Stromal cell of bone marrow (primary cell): ENCODE measurements around the gene INTS15.
"Not testable (repeated sequence)": the region's sequence is repeated elsewhere in the genome, so short reads cannot be mapped to it uniquely, and the experiment has no call there.

Experiments used
- DNase-seq: peaks from one replicate; pipeline ENCODE4 v3.0.0-alpha.2; 2012; ENCODE audit warnings: low read depth

Gene INTS15

DNA sequence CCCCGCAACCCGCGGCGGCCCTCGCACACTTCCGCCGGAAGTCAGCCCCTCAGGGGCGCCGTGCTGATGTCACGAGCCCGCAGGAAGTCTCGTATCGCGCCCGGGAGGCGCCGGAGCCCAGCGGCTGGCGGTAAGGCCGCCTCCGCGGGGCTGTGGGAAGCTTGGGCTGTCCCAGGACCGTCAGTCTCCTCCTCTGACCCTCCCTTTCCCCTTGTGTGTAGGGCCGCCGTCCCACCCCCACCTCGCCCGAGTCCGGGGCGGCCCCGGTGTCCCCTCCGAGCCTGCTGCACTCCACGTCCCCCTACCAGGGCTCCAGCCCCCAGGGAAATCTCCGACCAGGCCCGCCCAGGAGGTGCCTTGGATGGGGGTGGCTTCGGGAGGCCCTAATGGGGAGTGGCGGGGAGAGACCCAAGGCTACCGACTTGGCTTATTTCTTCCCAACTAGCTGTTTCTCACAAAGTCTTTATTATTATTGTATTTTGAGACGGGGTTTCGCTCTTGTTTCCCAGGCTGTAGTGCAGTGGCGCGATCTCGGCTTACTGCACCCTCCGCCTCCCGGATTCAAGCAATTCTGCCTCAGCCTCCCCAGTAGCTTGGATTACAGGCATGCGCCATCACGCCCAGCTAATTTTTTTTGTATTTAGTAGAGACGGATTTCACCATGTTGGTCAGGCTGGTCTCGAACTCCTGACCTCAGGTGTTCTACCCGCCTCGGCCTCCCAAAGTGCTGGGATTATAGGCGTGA lies 12.3 kb upstream of the INTS15 start, which contains the start of gene ZDHHC4:
Gene ZDHHC4, plus strand, starts transcription at position 86 of the 745 bp plus-strand sequence. CDS start 3,108 bp downstream, outside the sequence.
- DNase-seq: peak; percentile 67

DNA sequence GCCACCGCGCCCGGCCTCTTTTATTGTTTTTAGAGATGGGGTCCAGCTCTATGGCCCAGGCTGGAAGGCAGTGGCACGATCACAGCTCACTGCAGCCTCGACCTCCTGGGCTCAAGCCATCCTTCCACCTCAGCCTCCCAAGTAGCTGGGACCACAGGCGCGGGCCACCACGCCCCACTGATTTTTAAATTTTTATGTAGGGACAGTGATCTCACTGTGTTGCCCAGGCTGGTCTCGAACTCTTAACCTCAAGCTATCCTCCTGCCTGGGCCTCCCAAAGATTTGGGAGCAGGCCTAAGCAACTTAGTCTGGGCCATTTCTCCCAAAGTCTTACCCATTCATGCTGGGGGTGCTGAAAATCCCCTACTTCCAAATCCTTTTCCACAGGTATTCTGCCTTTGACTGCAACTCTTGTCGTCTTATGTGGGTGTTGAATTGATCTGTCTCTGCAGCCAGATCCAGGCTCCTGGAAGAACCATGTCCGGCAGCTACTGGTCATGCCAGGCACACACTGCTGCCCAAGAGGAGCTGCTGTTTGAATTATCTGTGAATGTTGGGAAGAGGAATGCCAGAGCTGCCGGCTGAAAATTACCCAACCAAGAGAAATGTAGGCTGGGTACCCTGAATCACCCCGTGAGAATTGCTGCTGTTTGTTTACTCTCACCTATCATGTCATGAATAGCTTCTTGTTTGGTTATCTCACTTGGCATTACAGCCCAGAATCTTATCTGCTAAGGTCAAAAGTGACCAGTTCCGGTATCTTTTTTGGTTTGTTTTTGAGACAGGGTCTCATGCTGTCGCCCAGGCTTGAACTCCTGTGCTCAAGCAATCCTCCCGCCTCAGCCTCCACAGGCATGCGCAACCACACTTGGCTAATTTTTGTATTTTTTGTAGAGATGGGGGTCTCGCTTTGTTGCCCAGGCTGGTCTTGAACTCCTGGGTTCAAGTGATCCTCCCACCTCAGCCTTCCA lies 11.4 kb upstream of the INTS15 start:
- DNase-seq: no peak

DNA sequence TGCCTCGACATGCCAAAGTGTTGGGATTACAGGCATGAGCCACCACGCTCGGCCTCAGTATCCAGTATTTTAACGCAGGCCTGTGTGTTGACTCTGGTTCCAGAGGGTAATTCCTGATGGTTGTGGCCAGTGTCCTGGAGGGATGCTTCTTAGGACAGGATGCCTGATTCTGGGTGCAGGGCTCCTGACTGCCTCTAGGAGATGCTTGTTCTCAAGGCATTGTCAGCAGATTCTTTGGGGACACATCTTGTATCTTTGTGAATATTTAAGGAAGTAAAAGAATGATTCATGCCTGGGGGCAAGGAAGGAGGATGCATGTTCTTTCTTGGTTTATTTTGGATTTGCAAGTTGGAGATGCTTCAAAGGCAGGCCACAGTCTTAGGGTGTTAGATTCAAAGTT lies 10.4 kb upstream of the INTS15 start:
- DNase-seq: no peak

DNA sequence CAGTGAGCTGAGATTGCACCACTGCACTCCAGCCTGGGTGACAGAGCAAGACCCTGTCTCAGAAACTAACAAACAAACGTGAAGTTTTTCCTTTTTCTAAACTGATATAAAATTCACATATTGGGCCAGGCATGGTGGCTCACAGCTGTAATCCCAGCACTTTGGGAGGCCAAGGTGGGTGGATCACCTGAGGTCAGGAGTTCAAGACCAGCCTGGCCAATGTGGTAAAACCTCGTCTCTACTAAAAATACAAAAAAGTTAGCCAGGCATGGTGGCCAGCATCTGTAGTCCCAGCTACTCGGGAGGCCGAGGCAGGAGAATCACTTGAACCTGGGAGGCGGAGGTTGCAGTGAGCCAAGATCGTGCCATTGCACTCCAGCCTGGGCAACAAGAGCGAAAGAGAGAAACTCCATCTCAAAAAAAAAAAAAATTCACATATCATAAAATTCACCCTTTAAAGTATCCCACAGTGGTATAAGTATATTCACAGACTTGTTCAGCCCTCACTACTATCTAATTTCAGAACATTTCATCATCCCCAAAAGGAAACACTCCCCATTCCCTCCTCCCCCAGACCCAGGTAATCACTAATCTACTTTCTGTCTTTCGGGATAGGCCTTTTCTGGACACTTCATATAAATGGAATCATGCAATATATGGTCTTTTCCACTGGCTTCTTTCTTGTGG lies 3.9 kb upstream of the INTS15 start:
- DNase-seq: not testable (repeated sequence)

DNA sequence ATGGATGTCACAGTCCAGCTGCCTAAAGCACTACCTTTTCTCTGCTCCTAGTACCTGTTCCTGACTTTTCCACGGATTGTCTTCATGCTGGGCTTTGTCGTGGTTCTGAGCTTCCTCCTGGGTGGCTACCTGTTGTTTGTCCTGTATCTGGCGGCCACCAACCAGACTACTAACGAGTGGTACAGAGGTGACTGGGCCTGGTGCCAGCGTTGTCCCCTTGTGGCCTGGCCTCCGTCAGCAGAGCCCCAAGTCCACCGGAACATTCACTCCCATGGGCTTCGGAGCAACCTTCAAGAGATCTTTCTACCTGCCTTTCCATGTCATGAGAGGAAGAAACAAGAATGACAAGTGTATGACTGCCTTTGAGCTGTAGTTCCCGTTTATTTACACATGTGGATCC lies 1.3 kb upstream of the INTS15 start:
- DNase-seq: no peak

DNA sequence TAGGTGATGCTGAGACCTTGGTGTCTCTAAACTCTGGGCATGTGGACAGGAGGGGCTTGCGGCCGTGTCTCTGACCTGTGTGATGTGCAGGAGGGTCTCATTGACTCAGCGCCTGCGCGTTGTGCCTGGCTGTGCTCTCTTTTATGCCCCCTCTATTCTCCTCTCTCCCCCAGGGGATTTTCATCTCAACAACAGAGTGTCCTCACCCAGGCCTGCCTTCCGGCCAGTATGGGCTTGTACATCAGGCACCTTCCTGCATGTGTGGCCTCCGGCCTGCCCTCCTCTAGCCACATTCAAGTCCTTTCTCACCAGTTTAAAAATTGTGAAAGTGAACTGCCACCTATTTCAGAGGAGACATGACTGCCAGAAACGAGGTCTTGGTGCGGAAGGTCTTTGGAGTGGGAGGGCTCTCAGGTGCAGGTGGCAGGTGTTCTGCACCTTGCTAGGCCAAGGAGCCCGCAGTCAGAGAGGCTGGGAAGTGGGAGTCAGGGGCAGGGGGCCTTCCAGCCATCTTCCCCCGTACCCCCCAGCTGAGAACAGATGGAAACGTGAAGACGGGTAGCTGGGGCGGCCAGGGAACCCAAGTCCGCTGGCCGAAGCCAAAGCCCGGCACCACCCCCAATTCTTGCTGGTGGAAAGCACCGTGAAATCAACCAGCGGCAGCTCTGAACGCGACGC lies 531 bp upstream of the INTS15 start:
- DNase-seq: no peak

DNA sequence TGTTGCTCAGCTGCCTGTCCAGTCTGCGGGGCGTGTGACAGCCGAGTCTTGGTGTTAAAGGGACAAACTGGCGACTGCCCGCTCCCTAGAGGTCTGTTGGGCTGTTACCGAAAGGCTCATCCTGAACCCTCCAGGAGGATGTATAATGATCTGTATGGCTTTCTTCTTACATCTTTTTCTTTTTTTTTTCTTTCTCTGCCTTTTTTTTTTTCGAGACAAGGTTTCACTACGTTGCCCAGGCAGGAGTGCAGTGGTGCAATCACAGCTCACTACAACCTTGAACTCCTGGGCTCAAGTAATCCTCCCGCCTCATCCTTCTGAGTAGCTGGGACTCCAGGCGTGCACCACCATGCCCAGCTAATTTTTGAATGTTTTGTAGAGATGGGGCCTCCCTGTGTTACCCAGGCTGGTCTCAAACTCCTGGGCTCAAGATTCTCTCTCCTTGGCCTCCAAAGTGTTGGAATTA lies 857 bp downstream of the INTS15 start:
- DNase-seq: no peak

DNA sequence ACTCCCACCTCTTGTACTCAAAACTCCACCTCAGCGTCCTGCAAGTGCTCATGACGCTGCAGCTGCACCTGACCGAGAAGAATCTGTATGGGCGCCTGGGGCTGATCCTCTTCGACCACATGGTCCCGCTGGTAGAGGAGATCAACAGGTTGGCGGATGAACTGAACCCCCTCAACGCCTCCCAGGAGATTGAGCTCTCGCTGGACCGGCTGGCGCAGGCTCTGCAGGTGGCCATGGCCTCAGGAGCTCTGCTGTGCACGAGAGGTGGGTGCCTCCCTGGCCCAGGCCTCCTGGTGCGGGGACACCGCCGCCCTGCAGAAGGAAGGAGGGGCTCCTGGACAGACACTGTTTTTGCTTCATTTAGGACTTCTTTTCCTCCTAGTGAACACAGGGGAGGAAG lies 10.3 kb downstream of the INTS15 start:
- DNase-seq: no peak

DNA sequence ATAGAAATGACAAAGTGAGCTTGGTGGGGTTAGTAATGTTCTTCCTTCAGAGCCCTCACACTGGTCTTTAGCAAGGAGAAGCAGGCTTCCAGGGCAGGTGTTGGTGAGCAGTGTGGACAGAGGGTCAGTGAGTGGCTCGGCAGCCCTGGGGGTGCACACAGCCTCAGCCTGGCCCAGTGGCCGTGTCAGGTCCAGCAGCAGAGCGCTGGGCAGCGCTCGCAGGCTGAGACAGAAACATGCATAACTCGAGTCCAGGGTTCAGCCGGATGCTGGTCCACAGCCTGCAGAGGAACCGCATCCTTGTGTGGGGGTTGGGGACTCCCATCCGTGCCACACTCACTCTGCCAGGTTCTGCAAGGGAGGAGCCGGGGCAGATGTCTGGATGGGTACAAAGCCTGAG lies 14.6 kb downstream of the INTS15 start:
- DNase-seq: no peak

DNA sequence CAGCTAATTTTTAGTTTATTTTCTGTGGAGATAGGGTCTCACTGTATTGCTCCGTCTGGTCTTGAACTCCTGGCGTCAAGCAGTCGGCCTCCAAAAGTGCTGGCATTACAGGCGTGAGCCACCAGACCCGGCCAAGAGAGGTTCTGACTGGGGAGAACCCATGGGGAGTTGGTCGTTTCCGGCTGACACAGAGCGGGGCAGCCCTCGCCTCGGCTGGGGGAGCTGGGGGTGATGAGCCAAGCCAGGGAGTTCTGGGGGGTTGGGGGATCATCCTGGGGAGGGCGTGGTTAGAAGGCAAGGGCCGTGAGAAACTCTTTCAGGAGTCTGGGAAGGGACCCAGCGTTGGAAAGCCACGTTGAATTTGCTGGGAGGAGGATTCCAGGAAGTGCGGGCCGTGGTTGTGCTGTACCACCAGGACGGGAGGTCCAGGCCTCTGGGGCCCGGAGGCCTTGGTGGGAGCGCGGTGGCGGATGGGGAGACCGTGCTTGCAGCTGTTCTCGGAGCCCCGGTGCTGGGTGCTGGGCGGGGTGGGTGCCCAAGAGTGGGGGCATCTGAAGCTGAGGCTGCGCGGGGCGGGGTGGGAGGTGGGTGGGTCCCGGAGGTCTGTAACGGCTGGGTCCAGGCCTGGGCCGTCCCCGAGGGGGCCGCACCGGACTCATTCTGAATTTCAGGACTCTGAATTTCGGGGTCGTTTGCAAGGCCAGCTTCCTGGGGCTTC lies 17.2 kb downstream of the INTS15 start:
- no peak for DNase-seq

DNA sequence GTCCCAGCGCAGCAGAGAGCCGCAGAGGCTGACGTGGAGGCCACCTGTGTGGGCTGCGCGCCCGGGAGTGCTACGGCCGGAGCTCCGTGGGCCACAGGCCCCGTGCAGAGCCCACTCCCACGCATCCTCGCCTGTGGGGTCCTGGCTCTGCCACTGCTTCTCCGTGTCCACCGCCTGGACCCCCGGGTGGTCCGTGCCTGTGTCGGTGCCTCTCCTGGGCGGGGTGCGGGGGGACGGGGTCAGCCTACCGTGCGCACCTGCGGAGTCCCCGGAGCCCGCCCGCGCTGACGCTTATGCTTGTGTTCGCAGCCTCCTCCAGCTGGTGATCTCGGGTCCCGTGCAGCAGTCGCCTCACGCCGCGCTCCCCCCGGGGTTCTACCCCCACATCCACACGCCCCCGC lies 17.8 kb downstream of the INTS15 start:
- DNase-seq: no peak

DNA sequence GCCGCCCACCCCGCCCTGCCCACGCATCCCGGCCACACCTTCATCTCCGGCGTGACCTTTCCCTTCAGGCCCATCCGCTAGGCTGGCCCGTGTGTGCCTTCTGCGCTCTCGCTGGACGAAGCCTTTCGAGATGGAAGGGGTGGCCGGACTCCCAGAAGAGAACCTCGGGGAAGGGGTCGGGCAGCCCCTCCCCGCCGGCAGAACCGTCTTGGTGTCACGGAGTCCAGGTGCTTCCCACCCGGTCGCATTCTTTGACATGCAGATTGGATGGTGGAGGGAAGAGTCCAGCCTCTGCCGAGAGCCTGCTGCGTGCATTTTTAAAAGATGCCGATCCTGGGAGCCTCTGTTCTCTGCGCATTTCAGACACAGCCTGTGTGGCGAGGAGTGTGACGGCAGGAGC lies 18.3 kb downstream of the INTS15 start:
- no peak for DNase-seq

DNA sequence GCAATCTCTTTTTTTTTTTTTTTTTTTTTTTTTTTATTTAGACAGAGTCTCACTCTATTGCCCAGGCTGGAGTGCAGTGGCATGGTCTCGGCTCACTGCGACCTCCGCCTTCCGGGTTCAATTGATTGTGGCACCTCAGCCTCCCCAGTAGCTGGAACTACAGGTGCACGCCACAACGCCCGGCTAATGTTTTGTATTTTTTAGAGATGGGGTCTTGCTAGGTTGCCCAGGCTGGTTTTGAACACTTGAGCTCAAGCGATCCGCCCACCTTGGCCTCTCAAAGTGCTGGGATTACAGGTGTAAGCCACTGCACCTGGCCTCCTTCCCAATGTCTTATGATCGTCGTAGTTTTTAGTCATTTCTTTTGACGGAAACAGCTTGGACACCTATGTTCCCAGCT lies 19.0 kb downstream of the INTS15 start:
- no peak for DNase-seq

DNA sequence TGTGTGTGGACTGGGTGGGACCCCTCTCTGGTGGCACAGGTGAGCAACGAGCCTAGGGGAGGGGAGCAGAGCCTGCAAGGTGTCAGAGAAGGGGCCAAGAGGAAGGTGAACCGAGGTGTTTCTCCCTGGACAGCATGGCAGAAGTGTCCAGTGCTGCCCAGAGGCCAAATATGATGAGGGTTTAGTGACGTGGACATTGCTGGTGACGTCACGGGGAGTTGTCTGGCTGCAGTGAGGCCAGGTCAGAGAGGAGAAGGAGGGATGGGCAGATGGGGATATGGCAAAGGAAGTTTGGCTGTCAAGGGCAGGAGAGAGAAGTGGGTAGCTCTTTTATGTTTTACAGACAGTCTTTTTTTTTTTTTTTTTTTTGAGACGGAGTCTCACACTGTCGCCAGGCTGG lies 23.0 kb downstream of the INTS15 start:
- no peak for DNase-seq

DNA sequence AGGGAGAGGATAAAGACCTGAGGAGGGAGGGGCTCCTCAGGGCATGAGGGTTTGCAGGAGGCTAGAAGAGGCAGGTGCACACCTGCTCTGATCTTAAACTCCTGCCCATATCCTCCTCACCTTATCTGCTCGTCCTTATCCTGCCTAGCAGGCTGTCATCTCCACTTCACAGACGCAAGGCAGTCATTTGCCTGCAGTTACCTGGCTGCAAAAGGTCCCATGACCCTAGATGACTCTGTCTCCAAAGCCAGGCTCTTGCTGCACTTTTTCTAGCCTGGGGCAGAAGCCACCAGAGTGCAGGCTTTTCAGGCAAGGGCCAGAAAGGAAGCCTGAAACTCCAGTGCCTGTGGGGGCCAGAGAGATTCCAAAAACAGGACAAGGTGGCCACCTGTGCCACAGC lies 23.9 kb downstream of the INTS15 start:
- no peak for DNase-seq

DNA sequence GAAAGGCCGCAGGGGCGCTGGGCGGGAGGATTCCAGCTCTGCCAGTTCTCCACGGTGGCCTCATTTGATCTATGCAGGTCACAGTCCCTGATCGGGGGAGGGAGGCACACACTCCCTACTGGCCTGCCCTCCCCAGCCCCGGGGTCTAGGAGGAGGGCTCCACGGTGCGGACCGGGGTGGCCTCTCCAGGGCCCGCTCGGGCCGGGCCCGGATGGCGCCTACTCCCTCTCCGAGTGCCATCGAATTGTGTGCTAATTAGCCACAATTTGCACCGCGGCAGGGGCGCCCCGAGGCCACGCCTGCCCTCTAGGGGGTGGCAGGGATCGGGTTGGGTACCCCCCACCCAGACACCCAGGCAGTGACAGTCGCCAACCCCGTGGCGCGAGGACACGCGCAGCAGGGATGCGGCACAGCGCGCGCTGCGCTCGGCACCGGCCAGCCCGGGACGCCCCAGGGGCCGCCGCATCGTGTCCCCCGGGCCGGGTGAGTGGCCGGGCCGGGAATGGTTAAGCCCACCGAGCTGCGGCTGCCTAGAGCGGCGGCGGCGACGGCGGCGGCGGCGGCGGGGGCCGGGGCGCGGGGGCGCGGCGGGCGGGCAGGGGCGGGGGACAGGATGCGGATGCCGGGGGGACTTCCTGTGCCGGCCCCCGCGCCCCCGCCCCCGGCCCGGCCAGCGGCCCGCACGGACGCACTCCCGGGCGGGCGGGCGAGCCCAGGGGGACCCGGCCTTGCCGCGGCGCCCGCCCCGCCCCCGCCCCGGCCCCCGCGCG lies 25.3 kb downstream of the INTS15 start, which contains the start of gene ZNF853:
Gene ZNF853, plus strand, starts transcription at position 658 of the 770 bp plus-strand sequence. CDS start 565 bp downstream, outside the sequence.
- DNase-seq: no peak

DNA sequence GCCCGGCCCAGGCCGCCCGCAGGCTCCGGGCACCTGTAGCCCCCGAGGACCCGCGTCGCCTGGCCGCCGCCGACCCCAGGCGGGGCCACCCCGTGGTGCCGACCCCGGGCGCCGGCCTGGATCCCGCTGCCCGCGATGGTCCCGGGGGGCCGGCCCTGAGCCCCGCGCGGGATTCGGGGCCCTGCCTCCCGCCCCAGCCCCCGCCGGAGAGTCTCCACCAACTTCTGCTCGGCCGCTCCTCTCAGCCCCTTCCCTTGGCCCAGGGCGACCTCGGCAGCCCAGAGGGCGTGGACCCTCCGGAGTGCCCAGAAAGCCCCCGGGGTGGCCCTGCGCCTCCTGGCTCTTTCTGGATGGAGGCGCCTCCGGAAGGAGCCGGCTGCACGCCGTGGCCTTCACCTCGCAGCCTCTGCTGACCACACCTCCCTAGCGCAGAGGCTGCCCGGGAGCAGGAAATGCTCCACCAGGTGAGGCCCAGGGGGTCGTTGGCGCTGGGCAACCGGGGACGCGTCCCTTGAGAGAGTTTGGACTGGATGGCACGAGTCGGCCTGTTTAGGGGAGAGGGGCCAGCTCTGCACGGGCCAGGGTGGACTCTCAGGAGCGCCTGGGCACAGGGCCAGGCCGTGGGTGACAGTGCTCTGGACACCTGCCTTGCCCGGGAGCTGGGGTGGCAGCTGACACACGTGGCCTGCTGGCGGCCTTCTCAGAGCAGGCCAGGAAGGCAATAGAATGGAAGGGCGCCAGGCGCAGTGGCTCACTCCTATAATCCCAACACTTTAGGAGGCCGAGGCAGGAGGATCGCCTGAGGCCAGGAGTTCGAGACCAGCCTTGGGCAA lies 26.1 kb downstream of the INTS15 start:
- no peak for DNase-seq

DNA sequence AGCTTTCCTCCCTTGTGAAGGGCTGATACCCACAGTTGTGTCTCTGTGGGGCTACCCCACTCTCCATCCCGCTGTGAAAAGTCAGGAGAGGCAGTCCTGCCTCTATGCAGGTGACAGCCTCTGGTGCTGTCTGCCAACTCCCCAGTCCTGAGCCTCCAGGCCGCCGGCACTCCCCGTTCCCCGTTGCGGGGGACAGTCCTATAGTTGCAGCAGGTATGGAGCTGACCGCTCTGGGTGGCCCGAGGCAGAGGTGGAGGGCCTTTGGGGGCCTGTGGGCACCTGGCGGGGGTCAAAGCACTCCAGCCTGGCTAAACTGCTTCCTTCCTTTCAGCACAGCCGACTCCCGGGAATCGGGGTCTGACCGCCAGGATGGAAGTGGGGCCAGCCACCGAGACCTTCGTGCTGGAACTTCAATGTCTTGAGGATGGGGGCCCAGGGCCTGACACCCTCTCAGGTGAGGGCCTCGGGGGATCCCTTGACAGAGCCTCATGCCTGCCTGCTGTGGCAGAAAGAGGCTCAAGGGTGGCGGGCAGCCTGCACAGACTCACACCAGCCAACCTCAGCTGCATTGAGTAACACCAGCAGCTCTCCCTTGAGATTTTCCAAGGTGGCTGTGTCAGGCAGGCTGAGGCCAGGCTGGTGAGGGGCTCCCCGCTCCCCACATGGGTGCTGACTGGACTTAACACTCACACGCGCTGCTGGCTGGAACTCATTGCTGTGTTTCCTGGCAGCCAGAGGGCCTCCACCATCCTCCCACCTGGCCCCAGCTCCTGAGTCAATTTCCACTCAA lies 27.2 kb downstream of the INTS15 start:
- no peak for DNase-seq
